Measurements from ENCODE around the gene PSMB7.

PSMB7 gene

DNA sequence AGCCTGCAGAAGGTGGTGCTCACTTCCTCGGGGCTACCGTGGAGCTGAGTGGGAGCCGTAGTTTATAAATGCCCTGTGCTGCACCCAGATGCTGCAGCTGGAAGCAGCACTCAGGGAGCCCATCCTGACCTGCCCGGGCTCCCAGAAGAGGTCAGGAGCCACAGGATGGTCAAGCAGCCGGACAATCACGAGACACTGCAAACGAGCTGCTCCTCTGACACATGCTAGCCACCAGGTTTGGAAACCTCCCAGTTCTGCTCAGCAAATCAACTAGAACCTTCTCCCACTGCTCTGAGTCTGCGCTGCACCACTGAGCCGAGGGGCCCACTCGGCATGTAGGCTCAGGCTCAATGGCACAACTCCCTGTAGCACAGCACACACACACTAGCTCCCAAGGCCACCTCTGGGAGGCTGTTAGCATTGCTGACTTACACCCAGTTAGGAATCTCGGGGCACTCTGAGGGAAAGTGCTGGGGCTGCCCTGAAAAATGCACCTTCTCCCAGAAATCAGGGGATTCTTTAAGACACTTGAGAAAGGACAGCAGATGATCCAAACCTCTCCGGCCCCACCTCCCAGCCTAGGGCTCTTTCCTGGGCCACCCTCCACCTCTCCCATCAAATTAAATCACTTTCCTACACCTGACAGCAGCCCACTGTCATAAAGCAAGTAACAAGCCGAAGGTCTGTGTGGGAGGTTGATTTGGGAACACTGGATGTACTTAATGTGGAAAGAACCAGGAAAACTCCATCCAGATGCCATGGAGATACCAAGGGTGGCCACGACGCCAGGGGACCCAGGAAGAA lies 59.1 kb downstream of the PSMB7 start:
- no peak for DNase-seq

DNA sequence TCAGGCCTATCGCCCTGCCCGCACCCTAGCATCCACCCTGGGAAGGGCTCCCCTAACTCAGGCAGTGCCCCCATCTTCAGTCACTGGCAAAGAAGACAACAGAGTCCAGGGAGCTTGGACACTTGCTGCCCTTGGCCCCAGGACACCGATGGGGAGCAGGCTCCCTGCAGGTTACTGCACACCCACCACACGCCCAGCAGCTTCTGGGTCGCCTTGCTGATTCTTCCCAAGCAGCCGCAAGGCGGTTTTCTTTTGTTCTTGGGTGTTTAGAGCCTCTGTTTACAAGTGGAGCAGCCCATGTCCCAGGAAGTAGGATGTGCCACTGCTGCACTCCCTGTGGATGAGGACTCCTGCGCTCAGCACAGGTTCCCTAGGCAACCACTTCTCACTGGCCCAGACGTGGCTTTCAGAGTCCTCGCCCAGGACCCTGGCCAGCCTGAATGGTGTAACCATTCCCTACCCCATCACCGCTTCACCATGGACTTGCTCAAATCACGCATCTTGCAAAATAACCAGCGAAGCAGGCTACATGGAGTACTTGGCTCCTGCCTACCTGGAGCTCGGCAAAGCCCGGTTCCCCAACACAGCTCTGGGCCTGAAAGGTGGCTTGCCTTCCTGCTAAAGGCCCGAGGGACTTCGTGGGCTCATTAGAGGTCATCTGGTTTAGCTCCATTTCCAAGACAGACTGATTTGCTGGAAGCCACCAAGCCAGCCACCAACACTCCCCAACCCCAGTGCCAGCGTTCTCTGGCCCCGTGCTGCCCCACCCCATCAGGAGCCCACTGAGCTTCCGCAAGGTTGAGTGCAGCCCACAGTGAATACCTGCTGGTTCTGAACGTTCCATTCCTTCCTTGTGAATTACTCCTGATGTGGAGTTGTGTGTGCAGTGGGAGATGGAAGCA lies 60.0 kb downstream of the PSMB7 start:
- DNase-seq = no peak

DNA sequence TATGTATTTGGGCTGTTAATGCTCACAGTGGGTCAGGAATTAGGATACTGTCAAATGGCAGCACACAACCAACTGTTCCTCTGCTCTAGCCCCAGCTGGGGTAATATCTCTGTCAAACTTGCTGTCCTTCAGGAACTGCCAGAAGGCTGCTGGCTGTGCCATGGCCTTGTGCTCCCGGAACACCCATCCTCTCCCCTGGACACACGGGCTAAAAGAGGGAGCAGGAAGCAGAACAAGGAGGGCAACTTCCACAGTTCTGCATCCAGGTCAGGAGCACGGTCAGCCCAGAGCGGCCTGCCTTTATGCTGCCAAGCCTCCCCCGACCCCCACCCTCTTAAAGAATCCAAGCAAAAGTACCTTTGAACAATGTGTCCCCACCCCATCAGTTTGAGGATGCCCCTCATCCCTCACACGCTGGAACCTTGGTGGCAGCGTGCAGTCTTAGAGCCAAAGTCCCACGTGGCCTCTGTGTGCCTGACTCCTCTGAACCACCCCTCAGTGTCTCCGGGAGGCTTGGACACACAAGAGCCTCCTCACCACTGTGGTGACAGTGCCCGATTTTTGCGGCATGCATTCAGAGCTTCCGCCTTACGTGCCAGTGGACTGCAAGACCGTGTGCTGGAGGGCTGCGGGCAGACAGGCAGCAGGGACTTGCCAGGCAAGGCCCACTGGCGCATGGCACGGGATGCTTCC lies 60.8 kb downstream of the PSMB7 start:
- DNase-seq = no peak

DNA sequence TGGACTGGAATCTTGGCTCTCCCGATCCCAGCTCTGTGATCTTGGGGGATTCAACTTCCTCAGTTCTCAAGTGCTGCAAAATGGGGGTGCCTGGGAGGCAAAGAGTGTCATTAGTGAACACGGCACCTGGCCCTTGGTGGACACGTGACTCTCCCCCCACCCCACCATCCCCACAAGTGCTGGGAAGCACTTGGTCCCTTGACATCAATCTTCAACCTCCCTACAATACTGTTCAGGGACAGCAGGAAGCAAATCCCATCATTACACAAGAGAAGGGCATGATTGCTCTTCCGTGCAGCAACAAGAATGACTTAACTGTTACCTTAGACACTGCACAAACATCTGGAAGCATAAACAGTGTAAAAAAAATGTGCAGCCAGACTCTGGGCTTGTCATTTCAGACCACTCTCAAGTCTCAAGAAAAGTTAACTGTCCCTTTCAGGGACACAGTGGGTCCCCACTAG lies 61.4 kb downstream of the PSMB7 start:
- no peak for DNase-seq

DNA sequence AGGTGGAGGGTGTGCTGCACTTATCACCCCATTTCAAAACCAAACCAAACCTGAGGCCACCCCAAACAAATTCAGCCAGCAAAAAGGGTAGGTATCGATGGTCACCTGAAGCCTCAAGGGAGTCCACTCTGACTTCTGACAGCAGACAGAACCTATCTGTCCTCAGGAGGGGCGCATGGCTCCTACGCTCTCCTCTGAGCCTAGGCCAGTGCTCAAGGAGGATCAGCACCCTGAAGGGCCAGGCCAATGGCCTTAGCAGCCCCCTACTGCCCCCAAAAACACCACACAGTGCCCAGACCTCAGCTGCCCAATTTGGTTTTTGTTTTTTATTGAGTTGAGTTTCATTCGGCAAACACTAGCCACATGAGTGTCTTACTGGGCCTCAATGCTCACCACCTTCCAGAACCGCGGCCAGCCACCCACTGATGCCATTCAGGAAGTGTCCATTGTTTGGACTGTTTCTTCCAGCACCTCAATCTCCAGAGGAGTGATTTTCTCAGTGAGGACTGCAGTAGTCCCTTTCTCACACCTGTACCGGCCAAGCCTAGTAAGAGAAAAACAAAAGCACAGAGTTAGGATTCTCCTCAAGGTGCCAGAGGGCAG lies 62.0 kb downstream of the PSMB7 start:
- no peak for DNase-seq

DNA sequence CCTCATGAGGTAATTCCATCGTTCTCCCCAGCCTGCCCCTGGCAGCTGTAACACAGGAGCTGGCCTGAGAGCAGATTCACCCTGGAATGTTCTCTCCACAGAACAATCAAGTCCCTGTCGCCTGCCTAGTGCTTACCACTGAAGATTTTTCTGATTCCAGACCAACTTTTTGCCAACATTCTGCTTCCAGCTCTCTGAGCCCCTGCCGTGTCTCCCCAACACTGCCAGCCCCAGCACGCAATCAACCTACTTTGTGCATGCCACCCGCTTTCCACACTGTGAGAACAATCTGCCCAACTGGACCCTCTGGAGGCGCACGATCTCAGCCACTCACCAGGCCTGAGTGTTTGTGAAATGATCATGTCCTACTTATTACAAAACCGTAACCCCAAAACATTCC lies 62.6 kb downstream of the PSMB7 start:
- no peak for DNase-seq

DNA sequence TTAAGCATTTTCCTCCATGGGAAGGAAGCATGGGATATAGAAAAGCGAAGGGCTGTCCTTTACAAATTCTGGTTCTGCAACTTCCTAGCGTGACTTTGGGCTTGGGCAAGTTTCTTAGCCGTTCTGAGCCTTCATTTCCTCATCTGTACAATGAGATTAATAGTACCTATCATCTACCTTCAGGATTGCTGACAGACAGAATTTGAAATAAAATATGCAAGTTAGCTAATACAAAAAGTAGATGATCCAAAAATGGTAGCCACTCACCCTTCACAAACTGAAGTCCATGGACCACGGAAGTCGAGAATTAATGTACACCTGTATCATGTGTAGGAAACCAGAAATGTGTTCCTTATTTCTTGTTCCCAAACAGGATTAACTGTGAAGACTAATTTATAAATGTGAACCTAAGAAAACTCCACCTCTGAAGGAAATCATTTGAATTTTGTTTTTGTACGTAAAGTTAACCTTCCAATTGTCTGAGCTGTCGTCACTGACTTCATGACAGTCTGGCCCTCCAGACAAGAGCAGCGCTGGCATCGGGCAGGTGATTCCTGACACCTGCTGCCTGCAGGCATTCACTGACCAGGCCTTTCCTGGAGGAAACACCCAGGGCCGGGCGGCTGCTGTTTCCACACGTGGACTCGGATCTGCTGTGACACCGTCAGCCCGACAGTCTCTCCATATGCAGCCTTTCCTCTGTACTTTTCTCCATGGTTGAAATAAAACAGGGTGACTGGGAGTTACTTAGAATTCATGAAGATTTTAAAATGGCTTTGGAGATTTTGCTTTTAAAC lies 63.4 kb downstream of the PSMB7 start:
- DNase-seq = no peak

DNA sequence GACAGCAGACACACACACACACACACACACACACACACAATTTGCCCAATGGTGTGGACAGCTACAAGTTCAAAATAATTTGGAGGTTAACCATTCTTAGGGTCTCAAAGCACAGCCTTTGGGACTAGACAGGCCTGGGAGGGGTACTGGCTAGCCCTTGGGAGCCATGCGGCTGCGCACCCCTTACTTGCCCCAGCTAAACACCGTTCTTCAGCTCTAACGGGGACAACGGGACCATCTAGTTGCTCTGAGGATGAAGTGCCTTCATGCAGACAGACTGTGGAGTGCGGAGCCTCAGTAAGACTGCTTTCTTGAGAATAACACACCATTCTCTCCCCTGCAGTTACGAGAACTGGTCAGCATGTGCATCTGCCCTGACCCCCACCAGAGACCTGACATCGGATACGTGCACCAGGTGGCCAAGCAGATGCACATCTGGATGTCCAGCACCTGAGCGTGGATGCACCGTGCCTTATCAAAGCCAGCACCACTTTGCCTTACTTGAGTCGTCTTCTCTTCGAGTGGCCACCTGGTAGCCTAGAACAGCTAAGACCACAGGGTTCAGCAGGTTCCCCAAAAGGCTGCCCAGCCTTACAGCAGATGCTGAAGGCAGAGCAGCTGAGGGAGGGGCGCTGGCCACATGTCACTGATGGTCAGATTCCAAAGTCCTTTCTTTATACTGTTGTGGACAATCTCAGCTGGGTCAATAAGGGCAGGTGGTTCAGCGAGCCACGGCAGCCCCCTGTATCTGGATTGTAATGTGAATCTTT lies 64.6 kb downstream of the PSMB7 start:
- no peak for DNase-seq

DNA sequence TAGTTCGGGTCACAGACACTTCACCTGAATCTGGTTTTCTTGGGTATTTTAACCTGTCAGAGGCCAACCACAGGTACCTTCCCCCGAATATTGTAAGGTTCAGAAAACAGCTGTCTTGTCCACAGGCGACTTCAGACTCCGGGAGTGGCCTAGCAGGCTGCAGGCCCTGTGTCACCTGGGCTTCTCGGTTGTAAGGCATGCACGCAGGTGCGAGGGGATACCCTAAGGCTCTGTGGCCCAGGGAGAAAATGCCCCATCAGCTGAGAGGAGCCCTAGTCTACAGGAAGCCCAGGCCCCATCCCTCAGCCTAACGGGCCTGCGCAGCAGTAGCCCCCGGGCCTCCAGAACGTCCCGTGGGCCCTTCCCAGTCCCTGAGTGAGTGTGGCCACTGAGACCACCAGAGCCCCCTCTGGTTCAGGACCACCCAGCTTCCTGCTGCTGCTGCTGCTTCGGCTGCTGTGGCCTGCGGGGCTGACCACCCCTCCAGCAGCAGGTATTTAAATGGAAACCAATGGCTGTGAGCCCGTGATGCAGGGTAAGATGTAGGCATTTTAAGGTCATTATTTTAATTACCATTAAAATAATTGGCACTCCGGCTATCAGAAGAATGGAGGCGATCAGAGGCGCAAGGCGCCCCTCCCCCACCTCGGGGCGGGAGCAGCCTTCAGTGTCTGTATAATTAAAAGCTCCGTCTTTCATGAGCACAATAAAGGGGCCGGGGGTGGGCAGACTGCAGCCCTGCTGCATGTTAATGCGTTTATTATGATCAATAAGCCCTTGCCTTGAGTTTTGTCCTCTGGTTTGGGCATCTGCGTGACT lies 65.4 kb downstream of the PSMB7 start:
- DNase-seq = no peak

DNA sequence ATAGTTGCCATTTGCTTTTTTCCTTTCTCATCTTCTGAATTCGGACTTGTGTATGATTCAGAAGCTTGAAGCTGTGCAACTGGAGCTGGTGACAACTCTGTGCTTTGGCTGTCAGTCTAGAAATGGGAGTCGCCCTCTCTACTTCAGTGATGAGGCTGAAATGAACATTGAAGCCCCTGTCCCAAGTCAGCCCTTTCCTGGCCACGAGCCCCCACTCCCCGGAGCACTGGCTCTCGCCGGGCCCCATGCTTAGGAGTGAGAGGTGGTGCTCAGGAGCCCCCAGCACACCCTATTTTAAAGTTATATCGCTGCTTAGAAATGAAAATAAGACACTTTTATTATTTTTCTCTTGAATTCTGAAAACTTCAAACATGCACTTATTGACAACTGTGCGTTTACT lies 66.0 kb downstream of the PSMB7 start:
- no peak for DNase-seq

DNA sequence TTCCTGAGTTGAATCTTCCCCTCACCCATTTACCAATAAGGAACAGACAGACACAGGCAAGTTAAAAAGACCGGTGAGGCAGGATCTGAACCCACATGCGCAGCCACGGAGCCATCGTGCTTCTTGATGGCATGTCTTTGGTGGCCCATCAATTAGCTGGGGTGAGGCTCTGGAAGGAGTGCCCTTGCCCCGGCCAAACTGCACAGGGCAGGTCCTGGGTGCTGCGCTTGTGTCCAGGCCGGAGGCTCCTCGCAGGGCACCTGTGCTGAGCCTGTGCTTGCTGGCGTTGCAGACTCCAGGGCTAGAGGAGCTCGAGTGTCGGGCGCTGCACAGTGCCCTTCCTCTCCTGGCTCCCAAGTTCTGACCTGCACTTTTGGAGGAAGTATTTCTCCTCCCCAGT lies 66.4 kb downstream of the PSMB7 start:
- no peak for DNase-seq

DNA sequence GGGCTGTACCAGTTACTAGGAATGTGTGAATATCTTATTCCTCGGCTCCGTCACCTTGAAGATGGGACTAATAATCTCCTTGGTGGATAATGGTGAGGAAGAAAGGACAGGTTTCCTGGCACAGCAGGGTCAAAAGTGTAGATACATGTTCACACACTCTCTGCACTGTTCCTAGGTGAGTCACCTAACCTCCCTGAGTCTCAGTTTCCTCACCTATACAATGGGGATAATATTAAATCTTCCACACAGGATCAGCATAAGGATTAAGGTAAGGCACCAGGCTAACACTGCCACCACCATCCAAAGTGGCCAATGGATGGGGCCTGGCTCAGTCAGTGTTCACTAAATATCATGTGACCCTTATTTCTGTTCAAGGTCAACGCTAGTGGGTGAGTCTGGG lies 66.9 kb downstream of the PSMB7 start:
- DNase-seq = no peak

DNA sequence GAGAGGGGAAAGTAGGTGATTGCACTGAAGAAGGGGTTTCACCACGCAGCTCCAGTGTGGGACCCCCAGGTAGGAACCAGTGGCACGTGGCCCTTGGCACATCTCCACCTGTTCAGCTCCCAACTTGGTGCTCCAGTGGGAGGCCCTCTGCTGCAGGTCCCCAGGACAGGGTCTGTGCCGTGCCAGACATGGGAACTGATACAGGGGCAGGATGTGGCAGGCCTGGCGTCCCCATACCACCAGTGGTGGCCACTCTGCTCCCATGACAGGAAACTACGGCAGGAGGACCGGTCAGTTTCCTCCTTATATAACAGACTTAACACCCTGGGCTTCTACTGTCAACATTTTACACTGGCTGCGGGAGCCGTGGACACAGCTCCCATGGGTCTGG lies 67.3 kb downstream of the PSMB7 start:
- DNase-seq = no peak

DNA sequence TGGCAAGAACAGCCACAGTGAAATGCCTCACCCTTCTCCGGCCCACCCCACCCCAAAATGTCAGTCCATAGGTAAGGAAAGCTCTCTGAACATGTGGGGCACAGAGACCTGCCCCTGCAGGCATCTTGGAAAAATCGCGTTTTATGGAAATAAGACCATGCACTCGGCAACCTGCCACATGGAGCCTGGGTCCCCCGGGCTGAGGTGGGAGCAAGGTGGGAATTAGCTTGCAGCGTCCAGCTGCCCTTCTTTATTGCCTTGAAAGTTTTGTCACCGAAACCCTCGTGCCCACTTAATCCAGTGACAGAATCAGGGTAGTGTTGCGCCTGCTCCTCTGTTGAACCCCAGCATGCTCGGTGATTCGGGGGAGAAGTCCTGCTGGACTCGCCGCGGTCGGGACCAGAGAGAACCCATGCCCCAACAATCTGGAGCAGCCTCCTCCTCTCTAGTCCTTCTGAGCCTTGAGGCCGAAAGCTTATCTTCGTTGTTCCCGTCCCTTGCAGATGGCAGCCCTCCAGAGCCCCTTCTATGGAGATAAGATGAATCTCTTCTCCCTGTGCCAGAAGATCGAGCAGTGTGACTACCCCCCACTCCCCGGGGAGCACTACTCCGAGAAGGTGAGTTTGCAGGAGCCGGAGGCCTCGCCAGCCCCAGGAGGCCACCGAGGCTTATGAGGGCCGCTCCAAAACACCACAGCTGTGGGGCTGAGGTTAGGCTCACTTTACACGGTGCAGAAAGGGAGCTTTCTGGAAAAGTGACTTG lies 67.9 kb downstream of the PSMB7 start:
- no peak for DNase-seq

DNA sequence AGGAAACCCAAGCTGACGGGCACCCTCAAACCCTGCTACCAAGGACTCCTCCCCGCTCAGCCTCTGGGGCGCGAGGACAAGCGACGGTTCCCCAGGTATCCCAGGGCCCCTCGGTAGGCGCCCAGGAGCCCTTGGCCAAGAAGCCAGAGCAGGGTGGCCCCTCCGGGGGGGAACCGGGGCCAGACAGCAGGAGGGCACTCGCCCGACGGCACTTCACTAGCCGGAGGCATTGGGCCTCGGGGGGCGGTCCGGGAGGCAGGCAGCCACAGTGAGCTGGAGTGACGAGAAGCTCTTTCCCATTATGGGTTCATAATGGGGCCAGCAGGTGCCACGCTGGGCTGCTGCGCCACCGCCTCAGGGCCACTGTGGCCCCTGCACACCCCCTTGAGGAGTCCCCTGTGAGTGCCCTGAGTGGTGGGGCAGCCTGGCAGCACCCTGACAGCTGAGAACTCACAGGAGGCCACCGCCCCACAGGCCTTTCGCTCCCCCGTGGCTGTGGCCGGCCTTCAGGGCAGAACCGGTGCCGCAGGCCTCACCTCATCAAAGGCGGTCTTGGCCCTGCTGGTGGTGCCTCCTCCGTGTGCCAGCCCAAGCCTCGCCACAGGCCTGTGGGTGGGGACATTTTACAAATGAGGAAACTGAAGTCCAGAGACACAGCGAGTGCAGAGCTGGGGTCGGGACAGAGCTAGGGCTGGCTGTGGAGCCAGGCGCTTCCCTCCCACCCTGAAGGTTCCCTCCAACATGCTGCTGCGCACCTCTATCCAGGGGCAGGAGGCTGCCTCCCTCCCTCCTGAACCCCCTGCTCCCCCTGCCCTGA lies 68.7 kb downstream of the PSMB7 start:
- no peak for DNase-seq

DNA sequence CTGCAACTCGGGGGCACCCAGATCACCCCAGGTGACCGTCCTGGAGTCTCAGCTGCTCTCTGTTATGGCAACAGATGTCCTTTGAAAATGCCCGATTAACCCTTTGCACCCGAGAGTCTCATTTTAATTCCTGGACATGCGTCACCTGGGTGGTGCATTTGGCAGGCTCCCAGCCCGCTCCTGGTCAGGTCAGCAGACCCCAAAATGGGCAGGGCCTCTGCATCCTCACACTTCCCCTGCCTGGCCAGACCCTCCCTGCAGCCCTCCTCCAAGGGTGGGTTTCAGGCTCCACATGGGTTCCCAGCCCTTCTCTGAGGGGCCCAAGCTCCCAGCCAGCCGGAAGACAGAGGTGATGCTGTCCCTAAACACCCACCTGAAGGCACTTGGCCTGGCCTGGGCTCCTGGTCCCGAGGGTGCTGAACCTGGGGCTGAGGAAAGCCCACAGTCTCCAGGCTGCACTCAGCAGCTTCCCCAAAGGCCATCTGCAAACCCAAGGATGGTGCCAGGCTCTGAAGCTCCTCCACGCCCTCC lies 69.4 kb downstream of the PSMB7 start:
- DNase-seq = no peak

DNA sequence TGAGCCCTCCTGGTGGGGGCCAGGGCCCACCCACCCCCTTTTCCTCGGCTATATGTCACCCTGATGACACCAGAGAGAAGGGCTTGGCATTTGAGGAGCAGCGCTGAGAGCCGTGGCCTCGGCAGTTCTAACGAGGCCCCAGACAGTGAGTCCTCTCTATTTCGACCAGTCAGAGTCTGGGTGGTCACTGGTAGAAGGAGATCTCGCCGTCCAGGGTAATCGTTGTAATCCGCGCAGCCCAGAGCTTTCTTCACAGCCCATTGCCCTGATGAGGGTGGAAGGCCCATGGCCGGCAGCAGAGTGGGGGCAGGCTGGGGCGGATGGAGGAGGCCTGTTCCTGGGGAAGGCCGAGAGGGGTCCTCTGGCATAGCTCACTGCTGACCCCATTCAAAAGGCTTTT lies 70.2 kb downstream of the PSMB7 start:
- no peak for DNase-seq

DNA sequence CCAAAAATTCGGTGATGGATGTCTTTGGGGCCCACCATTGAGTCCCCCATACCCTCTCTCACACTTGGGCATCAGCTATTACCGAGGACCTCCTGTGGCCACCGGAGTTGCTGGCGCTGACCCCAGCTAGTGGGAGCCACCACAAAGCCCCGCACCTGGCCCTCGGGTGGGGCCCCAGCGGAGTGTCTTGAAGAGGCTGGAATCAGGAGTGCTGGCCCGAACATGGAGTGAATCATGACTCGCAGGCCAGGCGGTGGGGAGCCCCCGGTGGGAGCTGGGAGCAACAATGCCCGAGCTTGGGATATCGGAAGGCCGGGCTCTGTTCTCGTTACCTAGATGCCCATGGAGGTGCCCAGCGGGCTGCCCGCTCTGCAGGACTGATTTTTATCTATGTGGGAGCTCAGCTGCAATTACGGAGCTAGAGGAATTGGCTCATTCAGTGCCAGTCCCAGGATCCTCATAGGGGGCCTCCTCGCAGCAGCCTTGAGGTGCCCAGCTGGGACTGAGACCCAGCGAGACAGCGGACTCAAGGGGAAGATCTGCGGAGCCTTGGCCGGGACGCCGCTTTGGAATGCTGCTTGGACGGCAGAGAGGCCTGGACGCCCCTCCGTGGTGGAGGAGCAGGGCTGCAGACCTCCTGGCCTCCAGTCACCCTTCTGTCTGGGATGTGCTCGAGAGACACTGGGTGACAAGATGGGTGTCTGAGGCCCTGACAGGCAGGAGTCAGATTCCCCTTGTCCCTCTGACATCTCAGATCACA lies 70.8 kb downstream of the PSMB7 start:
- no peak for DNase-seq
